ENCODE data around the gene KCTD17.

Gene KCTD17

GRCh38 chr22:37046589-37046988, 5.0 kb upstream of the KCTD17 start:
- POLR2A ChIA-PET (ENCODE audit: low non-redundant PET), result no interaction called here
- no peak for TF ChIP-seq CTCF (conservative IDR thresholded peaks at IDR 0.05; ENCODE audit: low read depth)
- no peak for DNase-seq (ENCODE audit: low spot score)
- CTCF ChIA-PET, result no interaction called here
- 0 out of 2 replicates have a peak overlapping the region, but pooled peaks have one; percentile 2 for H3K27ac ChIP-seq

- TF ChIP-seq CTCF (conservative IDR thresholded peaks at IDR 0.05; ENCODE audit: low read depth), result no peak
- 0 out of 2 replicates have a peak overlapping the region, but pooled peaks have one; percentile 2 for H3K27ac ChIP-seq
- no peak for DNase-seq (ENCODE audit: low spot score)
- POLR2A ChIA-PET (ENCODE audit: low non-redundant PET), result no interaction called here
- CTCF ChIA-PET, result no interaction called here
Observed at GRCh38 chr22:37047006-37047405, 4.5 kb upstream of the KCTD17 start.

- TF ChIP-seq CTCF (conservative IDR thresholded peaks at IDR 0.05; ENCODE audit: low read depth), result no peak
- DNase-seq (ENCODE audit: low spot score), result no peak
- H3K27ac ChIP-seq, result no peak overlapping the region
- ChIA-PET POLR2A (ENCODE audit: low non-redundant PET) (no interaction called here), CTCF (no interaction called here)
Observed at GRCh38 chr22:37048133-37048532, 3.4 kb upstream of the KCTD17 start.

- ChIA-PET CTCF (no interaction called here), POLR2A (ENCODE audit: low non-redundant PET) (no interaction called here)
- no peak overlapping the region for H3K27ac ChIP-seq
- DNase-seq (ENCODE audit: low spot score), result no peak
- no peak for TF ChIP-seq CTCF (conservative IDR thresholded peaks at IDR 0.05; ENCODE audit: low read depth)
Observed at GRCh38 chr22:37049224-37049623, 2.3 kb upstream of the KCTD17 start.

GRCh38 chr22:37050913-37051312, 629 bp upstream of the KCTD17 start:
- DNase-seq (ENCODE audit: low spot score), result no peak
- peak overlapping the region; percentile 47; the same call in 1 of the 2 replicates for H3K27ac ChIP-seq
- CTCF ChIA-PET, result interaction anchor here (0.7 kb wide), 1 partner anchor 73 kb away, joined by 4 read pairs; no protein-coding TSS in a partner anchor
- no peak for TF ChIP-seq CTCF (conservative IDR thresholded peaks at IDR 0.05; ENCODE audit: low read depth)
- POLR2A ChIA-PET (ENCODE audit: low non-redundant PET), result no interaction called here

- DNase-seq (ENCODE audit: low spot score), result no peak
- no peak for TF ChIP-seq CTCF (conservative IDR thresholded peaks at IDR 0.05; ENCODE audit: low read depth)
- ChIA-PET POLR2A (ENCODE audit: low non-redundant PET) (interaction anchor here (1.1 kb wide), 1 partner anchor 100 kb away, joined by 4 read pairs; no protein-coding TSS in a partner anchor), CTCF (interaction anchor here (1.2 kb wide), 1 partner anchor 20 kb away, joined by 3 read pairs; no protein-coding TSS in a partner anchor)
- H3K27ac ChIP-seq, result peak overlapping the region; percentile 26
Observed at GRCh38 chr22:37052386-37053309, 1.1 kb downstream of the KCTD17 start.
